ENCODE measurements around the gene CACNA2D3.

DNA sequence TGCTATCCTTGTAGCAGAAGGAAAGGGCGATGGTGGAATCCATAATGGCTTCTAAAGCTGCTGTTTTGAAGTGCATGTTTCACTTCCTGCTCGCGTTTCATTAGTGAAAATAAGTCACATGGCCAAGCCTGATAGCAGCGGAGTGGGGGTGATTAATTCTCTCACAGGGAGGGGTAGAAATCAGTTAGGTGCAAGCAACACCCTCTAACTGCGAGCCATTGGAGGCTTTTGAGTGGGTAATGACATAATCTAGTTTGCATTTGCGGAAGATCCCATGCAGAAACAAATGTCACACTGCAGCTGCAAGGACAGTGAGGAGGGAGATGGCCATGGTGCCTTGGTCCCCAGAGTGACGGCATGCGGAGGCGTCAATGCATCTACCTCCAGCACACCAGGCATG, 41.1 kb downstream of the CACNA2D3 start:
- TF ChIP-seq, protein P1, sequence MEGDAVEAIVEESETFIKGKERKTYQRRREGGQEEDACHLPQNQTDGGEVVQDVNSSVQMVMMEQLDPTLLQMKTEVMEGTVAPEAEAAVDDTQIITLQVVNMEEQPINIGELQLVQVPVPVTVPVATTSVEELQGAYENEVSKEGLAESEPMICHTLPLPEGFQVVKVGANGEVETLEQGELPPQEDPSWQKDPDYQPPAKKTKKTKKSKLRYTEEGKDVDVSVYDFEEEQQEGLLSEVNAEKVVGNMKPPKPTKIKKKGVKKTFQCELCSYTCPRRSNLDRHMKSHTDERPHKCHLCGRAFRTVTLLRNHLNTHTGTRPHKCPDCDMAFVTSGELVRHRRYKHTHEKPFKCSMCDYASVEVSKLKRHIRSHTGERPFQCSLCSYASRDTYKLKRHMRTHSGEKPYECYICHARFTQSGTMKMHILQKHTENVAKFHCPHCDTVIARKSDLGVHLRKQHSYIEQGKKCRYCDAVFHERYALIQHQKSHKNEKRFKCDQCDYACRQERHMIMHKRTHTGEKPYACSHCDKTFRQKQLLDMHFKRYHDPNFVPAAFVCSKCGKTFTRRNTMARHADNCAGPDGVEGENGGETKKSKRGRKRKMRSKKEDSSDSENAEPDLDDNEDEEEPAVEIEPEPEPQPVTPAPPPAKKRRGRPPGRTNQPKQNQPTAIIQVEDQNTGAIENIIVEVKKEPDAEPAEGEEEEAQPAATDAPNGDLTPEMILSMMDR (IDR thresholded peaks at IDR 0.05; ENCODE audit: poor library complexity), result no peak
- no peak for TF ChIP-seq EZH2 (IDR thresholded peaks at IDR 0.05; ENCODE audit: borderline replicate concordance)

Measured in hepatocyte (in vitro differentiated cells).